K562 (cell line): ENCODE results near the gene RCC2. TPM values are rescaled to one million over a fixed set of nuclear protein-coding genes. Genes with fewer than 3 reads are reported as not detected.

Experiments
- ATAC-seq: fragments of 200-7000 bp; cut with Tn5 transposase; 3 replicates; pipeline ENCODE4 v1.9.1; 2020; ENCODE audit warnings: moderate library complexity
- BruUV-seq: library from RNA; stranded (reverse); fragments of 400-500 nt; replicated peaks from 2 replicates; lab custom pipeline; 2021; lab: Mats Ljungman, UMichigan
- CTCF ChIA-PET: fragments of 300-600 bp; formaldehyde crosslinking; extraction: SDS; loops from one replicate; lab custom pipeline; 2021; ENCODE audit warnings: low intra/inter-chr PET ratio; lab: Yijun Ruan, JAX
- POLR2A ChIA-PET: fragments of 300-600, 350-650 bp; sonication (Branson Sonifier 250); formaldehyde crosslinking; extraction: SDS; loops from one replicate; lab custom pipeline; 2021; ENCODE audit warnings: antibody characterized with exemption, inconsistent platforms; lab: Yijun Ruan, JAX
- DNase-seq, 4 experiments: peaks; one replicate each; pipeline versions ENCODE4 v3.0.0 to v3.0.0-alpha.2; 2011 to 2018; ENCODE audit warnings: low spot score in 3 of 4, mixed read lengths in 3 of 4; ENCODE audit errors: extremely low read depth in 1 of 4
- FAIRE-seq: peaks from 2 replicates; lab custom pipeline; 2011; peaks lifted over from hg19 to GRCh38; lab: Jason Lieb, UNC
- H2AFZ ChIP-seq: 2 replicates; pipeline ENCODE4 v1.6.0; 2011; ENCODE audit warnings: low read depth, low read length, control low read depth, inconsistent platforms
- H3K27ac ChIP-seq: fragments of 200-600 bp; 3 replicates; pipeline ENCODE4 v1.8.0; 2011; ENCODE audit warnings: low read depth, mild to moderate bottlenecking, control low read depth, inconsistent platforms, low read length, moderate library complexity, mixed read lengths; ENCODE audit errors: extremely low read depth
- H3K27me3 ChIP-seq, 2 experiments: fragments of 300-600 bp in 1 of 2; 2 replicates in 1 of 2; 3 replicates in 1 of 2; pipeline versions ENCODE4 v1.6.0 to v1.8.0; 2011; ENCODE audit warnings: inconsistent platforms in 2 of 2, low read length in 2 of 2, mild to moderate bottlenecking in 1 of 2, mixed read lengths in 1 of 2, moderate library complexity in 1 of 2; ENCODE audit not compliant: control insufficient read depth in 2 of 2, insufficient read depth in 2 of 2
- H3K36me3 ChIP-seq: fragments of 300-600 bp; 3 replicates; pipeline ENCODE4 v1.8.0; 2011; ENCODE audit warnings: mild to moderate bottlenecking, low read length, inconsistent platforms; ENCODE audit not compliant: control insufficient read depth, insufficient read depth
- H3K4me1 ChIP-seq, 2 experiments: fragments of 200-600 bp in 1 of 2; replicated peaks in 1 of 2; 2 replicates in 1 of 2; 3 replicates in 1 of 2; pipeline versions ENCODE4 v1.5.1 to v1.8.0; 2011; ENCODE audit warnings: inconsistent platforms in 2 of 2, low read length in 2 of 2, mild to moderate bottlenecking in 1 of 2, mixed read lengths in 1 of 2, moderate library complexity in 1 of 2; ENCODE audit not compliant: control insufficient read depth in 2 of 2, insufficient read depth in 2 of 2
- H3K4me2 ChIP-seq: 2 replicates; pipeline ENCODE4 v1.6.1; 2011; ENCODE audit warnings: low read length, control low read depth, inconsistent platforms, mixed read lengths; ENCODE audit not compliant: insufficient read depth
- H3K4me3 ChIP-seq: fragments of 200-600 bp; sonication (generic), shearing (Covaris generic); 2 replicates; pipeline ENCODE4 v1.5.1; 2016; ENCODE audit warnings: control low read depth, inconsistent platforms
- H3K79me2 ChIP-seq: fragments of 200-600 bp; 3 replicates; pipeline ENCODE4 v1.8.0; 2011; ENCODE audit warnings: low read length, inconsistent platforms; ENCODE audit not compliant: control insufficient read depth, insufficient read depth
- H3K9ac ChIP-seq, 2 experiments: 2 replicates each; pipeline versions ENCODE4 v1.6.0 to v1.6.1; 2011; ENCODE audit warnings: low read depth in 2 of 2, low read length in 2 of 2, control low read depth in 1 of 2, inconsistent platforms in 1 of 2, mild to moderate bottlenecking in 1 of 2, mixed read lengths in 1 of 2; ENCODE audit not compliant: insufficient read depth in 1 of 2
- H3K9me1 ChIP-seq: one replicate; pipeline ENCODE4 v1.6.0; 2011; ENCODE audit warnings: inconsistent platforms, mild to moderate bottlenecking, low read length, moderate library complexity; ENCODE audit not compliant: control insufficient read depth, insufficient read depth
- H3K9me3 ChIP-seq: replicated peaks from 2 replicates; pipeline ENCODE4 v1.5.1; 2011; ENCODE audit warnings: low read depth, low read length, inconsistent platforms; ENCODE audit not compliant: control insufficient read depth, insufficient read depth
- H4K20me1 ChIP-seq: replicated peaks from 2 replicates; pipeline ENCODE4 v1.6.1; 2011; ENCODE audit warnings: low read length, inconsistent platforms, mixed read lengths; ENCODE audit not compliant: control insufficient read depth, insufficient read depth
- NUFIP1 ChIP-seq: fragments of 450-650 bp; IDR thresholded peaks from 2 replicates; pipeline ENCODE4 v1.6.1; 2018; ENCODE audit not compliant: partially characterized antibody
- POLR2G ChIP-seq: fragments of 200-400 bp; formaldehyde crosslinking; IDR thresholded peaks from 2 replicates; pipeline ENCODE4 v1.6.1; 2017; ENCODE audit warnings: low read depth, mild to moderate bottlenecking, antibody characterized with exemption, low read length, moderate library complexity
- RBM22 ChIP-seq: fragments of 200-400 bp; formaldehyde crosslinking; IDR thresholded peaks from 2 replicates; pipeline ENCODE4 v1.6.1; 2018; ENCODE audit warnings: low read length, low read depth; ENCODE audit not compliant: poor library complexity, severe bottlenecking
- TCFL5 ChIP-seq: fragments of 250-450 bp; sonication (Bioruptor Pico); conservative IDR thresholded peaks from 2 replicates; pipeline ENCODE4 v1.6.1; 2021; ENCODE audit warnings: mild to moderate bottlenecking, moderate library complexity, matching md5 sums
- TRIM24 ChIP-seq, 2 experiments: fragments of 450-650 bp; IDR thresholded peaks; 2 replicates each; pipeline ENCODE4 v1.6.1; 2016
- ZNF134 ChIP-seq: fragments of 250-450 bp; sonication (Bioruptor Pico); conservative IDR thresholded peaks from 2 replicates; pipeline ENCODE4 v1.4.0; 2020
- ZNF282 ChIP-seq: sonication (generic); formaldehyde crosslinking; IDR thresholded peaks from 2 replicates; pipeline ENCODE4 v1.8.1; 2023; ENCODE audit warnings: missing genetic modification reagents
- WGBS: fragments of 100-300 bp; shearing (Covaris generic); methylation state at CpG from one replicate; pipeline ENCODE4 v1.1.6; 2016; ENCODE audit warnings: low coverage, mixed read lengths; ENCODE audit not compliant: insufficient coverage; ENCODE audit errors: missing lambda C conversion rate; 5-methylcytosine and 5-hydroxymethylcytosine counted together
- in situ Hi-C: fragments of 300-500 bp; cut with MboI; formaldehyde crosslinking; loops from 4 replicates; pipeline ENCODE4 v1.15.0; 2018; ENCODE audit warnings: inconsistent platforms, mixed read lengths
- intact Hi-C: fragments of 100-400 bp; cut with micrococcal nuclease; formaldehyde crosslinking; loops from 2 replicates; pipeline ENCODE4 v1.14.2; 2022
- polyA plus RNA-seq, 8 experiments: library from polyadenylated mRNA; depleted of rRNA in 4 of 8; stranded (reverse) in 5 of 8; unstranded in 3 of 8; fragments of >200 nt; fragmentation: Nextera tagmentation in 2 of 8; fragmentation: Illumina TruSeq in 1 of 8; extraction: Ambion mirVana in 2 of 8; extraction: Trizol in 1 of 8; gene quantifications; 2 replicates each; pipeline versions ENCODE4 v1.2.1 to v1.2.3, GENCODE V29; 2011 to 2014; ENCODE audit warnings: inconsistent platforms in 1 of 8, missing spikeins in 1 of 8
- total RNA-seq, 7 experiments: library from RNA; depleted of rRNA in 6 of 7; stranded (reverse); fragments of >200 nt in 6 of 7; fragmentation: Illumina TruSeq in 2 of 7; extraction: Trizol in 2 of 7; gene quantifications; 2 replicates each; pipeline versions ENCODE4 v1.2.1 to v1.2.3, GENCODE V29; 2011 to 2021; ENCODE audit warnings: low replicate concordance in 1 of 7
- TF ChIP-seq, protein P1 (sequence below): fragments of 450-650 bp; IDR thresholded peaks from 2 replicates; pipeline ENCODE4 v1.6.1; 2016; ENCODE audit warnings: antibody characterized with exemption
- TF ChIP-seq, protein P2 (sequence below): fragments of 250-450 bp; sonication (Bioruptor Pico); IDR thresholded peaks from 2 replicates; pipeline ENCODE4 v1.5.0; 2021

Gene RCC2
- total and polyA plus RNA-seq, 9 of the 15 experiments (the other 6 are each of a cell fraction or from before 2014, with no cell fraction given): 31.8 to 292 (median 116) TPM

DNA sequence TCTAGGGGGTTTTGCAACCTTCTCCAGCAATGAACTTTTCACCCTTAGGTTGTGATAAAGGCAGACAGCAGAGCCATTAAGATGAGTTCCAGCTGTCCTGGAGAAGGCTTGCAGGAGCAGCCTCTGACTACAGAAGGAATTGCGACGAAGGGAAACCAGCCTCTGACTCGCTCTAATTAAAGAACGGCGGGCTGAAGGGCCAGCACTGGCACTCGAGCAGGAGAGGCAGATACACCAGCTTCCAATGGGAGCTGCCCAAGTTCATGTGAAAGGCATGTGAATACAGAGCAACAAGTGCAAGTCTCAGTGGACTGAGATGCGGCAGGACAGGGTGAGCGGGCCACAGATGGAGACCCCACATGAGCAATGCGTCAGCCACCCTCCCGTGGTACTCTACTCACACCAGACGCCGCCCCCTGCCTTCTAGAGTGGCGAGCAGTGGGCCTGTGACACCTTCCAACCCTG, 15.7 kb downstream of the RCC2 start:
- Histone ChIP-seq H3K4me2 (no peak overlapping the region), H3K36me3 (peaks cover 98% of the 10 kb centered on the region), H3K79me2 (peaks cover 41% of the 10 kb centered on the region), H3K27ac (no peak overlapping the region), H3K9ac (0 out of 4 replicates have a peak overlapping the region, but pooled peaks of 1 of the 2 experiments have one; percentile 51), H3K9me3 (no peaks in the 10 kb centered on the region), H3K4me1 (peaks cover 0 to 14% of the 10 kb centered on the region in 2 experiments; a peak in 3 of 5 replicates), H4K20me1 (peaks cover 23% of the 10 kb centered on the region), H3K4me3 (no peak overlapping the region), H3K9me1 (no peaks in the 10 kb centered on the region), H3K27me3 (no peaks in the 10 kb centered on the region), H2AFZ (no peak overlapping the region)
- FAIRE-seq (no peak), ATAC-seq (no peak), DNase-seq (no peak)
- ChIA-PET POLR2A (interaction anchor here (0.5 to 1.4 kb wide), 6 partner anchors 10 to 231 kb away, joined by 3 to 6 read pairs (median 3); no protein-coding TSS in a partner anchor), CTCF (no interaction called here)
- in situ Hi-C loops: no loop called here
- WGBS: 94% methylated on average over 13 of the region's 13 CpGs
- intact Hi-C loops: no loop called here
- no TSS peak for BruUV-seq
- TF ChIP-seq, protein P1, sequence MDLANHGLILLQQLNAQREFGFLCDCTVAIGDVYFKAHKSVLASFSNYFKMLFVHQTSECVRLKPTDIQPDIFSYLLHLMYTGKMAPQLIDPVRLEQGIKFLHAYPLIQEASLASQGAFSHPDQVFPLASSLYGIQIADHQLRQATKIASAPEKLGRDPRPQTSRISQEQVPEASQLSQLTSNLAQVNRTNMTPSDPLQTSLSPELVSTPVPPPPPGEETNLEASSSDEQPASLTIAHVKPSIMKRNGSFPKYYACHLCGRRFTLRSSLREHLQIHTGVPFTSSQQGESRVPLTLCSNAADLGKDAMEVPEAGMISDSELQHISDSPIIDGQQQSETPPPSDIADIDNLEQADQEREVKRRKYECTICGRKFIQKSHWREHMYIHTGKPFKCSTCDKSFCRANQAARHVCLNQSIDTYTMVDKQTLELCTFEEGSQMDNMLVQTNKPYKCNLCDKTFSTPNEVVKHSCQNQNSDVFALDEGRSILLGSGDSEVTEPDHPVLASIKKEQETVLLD: no peak
- TF ChIP-seq TRIM24 (IDR thresholded peaks at IDR 0.05) (no peak), NUFIP1 (no peak), ZNF134 (no peak), ZNF282 (CRISPR knock-in tag) (0 out of 2 replicates have a peak, but pooled peaks have one; percentile 40), POLR2G (0 out of 2 replicates have a peak, but pooled peaks have one; percentile 36), RBM22 (no peak), TCFL5 (CRISPR knock-in tag) (no peak)
- TF ChIP-seq, protein P2, sequence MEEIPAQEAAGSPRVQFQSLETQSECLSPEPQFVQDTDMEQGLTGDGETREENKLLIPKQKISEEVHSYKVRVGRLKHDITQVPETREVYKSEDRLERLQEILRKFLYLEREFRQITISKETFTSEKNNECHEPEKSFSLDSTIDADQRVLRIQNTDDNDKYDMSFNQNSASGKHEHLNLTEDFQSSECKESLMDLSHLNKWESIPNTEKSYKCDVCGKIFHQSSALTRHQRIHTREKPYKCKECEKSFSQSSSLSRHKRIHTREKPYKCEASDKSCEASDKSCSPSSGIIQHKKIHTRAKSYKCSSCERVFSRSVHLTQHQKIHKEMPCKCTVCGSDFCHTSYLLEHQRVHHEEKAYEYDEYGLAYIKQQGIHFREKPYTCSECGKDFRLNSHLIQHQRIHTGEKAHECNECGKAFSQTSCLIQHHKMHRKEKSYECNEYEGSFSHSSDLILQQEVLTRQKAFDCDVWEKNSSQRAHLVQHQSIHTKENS (CRISPR knock-in tag): no peak
